Measurements from ENCODE around the gene DST. TPM values are rescaled to one million over a fixed set of nuclear protein-coding genes. Genes with fewer than 3 reads are reported as not detected.

DST gene
- total RNA-seq, 1 experiment from 2014 or later: 91.9 TPM

GRCh38 chr6:56556751-56557540 lies 85.7 kb downstream of the DST start:
- no peaks in the 10 kb centered on the region for H3K4me1 Mint-ChIP-seq
- H2BK15ac ChIP-seq (ENCODE audit: low read depth, low read length): no peak overlapping the region
- no CpG with 5 or more reads among the region's 1 CpG for WGBS (ENCODE audit: extremely low coverage, insufficient read length, low lambda C conversion rate)

More at GRCh38 chr6:56556751-56557540, 85.7 kb downstream of the DST start:
- Histone ChIP-seq H3K9ac (ENCODE audit: extremely low read depth, insufficient read length, low read length) (no peak overlapping the region), H2BK12ac (ENCODE audit: insufficient read length, low read depth, low read length) (no peak overlapping the region), H4K20me1 (ENCODE audit: control insufficient read depth, insufficient read depth, insufficient read length) (no peaks in the 10 kb centered on the region), H2BK20ac (ENCODE audit: low read depth, low read length, poor library complexity, severe bottlenecking) (no peak overlapping the region), H4K5ac (ENCODE audit: insufficient read length, low read depth, low read length) (no peak overlapping the region), H3K27me3 (ENCODE audit: insufficient read depth, low read length) (no peaks in the 10 kb centered on the region), H3K79me1 (ENCODE audit: insufficient read depth, low read depth, low read length, poor library complexity, severe bottlenecking) (no peaks in the 10 kb centered on the region), H2AK5ac (ENCODE audit: insufficient read length, low read length) (no peak overlapping the region), H3K4ac (ENCODE audit: low read depth, low read length) (no peak overlapping the region), H3K14ac (ENCODE audit: insufficient read depth, low read length) (no peak overlapping the region), H3K27ac (ENCODE audit: insufficient read length, low read depth, low read length) (no peak overlapping the region), H3K23me2 (ENCODE audit: insufficient read length, low read depth, low read length, poor library complexity, severe bottlenecking) (no peaks in the 10 kb centered on the region), H4K8ac (replicated peaks; ENCODE audit: insufficient read length, low read depth, low read length) (no peak overlapping the region), H3K56ac (ENCODE audit: insufficient read length, low read depth, low read length) (no peak overlapping the region), H3K9me3 (ENCODE audit: control insufficient read depth, low read depth, low read length) (no peaks in the 10 kb centered on the region), H2BK5ac (ENCODE audit: insufficient read length, low read length) (no peak overlapping the region), H3K4me1 (ENCODE audit: insufficient read depth, low read length) (no peaks in the 10 kb centered on the region), H3K4me2 (ENCODE audit: insufficient read depth, insufficient read length, low read length) (no peak overlapping the region), H2BK120ac (ENCODE audit: low read depth, low read length, poor library complexity, severe bottlenecking) (no peak overlapping the region), H3K79me2 (ENCODE audit: insufficient read depth, low read length) (no peaks in the 10 kb centered on the region), H2AFZ (ENCODE audit: low read length) (no peak overlapping the region), H3T11ph (ENCODE audit: low read length) (no peak overlapping the region), H3K23ac (ENCODE audit: insufficient read length, low read depth, low read length) (no peak overlapping the region), H3K18ac (ENCODE audit: insufficient read length, low read depth, low read length) (no peak overlapping the region), H4K91ac (ENCODE audit: insufficient read length, low read depth, low read length) (no peak overlapping the region)
- peak overlapping the region in 1 of 3 experiments; percentile 5; a peak in 1 of 7 replicates for H3K27ac Mint-ChIP-seq
- no peaks in the 10 kb centered on the region for H3K27me3 Mint-ChIP-seq (ENCODE audit: low read depth)
- H3K36me3 Mint-ChIP-seq (ENCODE audit: insufficient read depth in 1 of 3, low read depth in 3 of 3): peaks cover 17 to 46% (median 29%) of the 10 kb centered on the region in 3 experiments
- DNase-seq: no peak
- no peaks in the 10 kb centered on the region for H3K9me3 Mint-ChIP-seq
- no peak for TF ChIP-seq CTCF (conservative IDR thresholded peaks at IDR 0.05)
- no peak overlapping the region for H3K4me3 Mint-ChIP-seq
